Right lobe of liver (tissue), 4 donors: ENCODE measurements around the gene ASCC1.

ENCODE experiments used
- CTCF ChIP-seq, 4 donors: fragments of 200-600 bp in 3 of 4; fragments of 450-650 bp in 1 of 4; IDR thresholded peaks; one replicate each; pipeline versions ENCODE4 v1.5.1 to v1.8.0; 2016 to 2022; ENCODE audit warnings: antibody characterized with exemption in 4 of 4, mild to moderate bottlenecking in 2 of 4
- POLR2A ChIP-seq: fragments of 450-650 bp; IDR thresholded peaks from one replicate; pipeline ENCODE4 v1.6.1; 2017; ENCODE audit warnings: antibody characterized with exemption, mild to moderate bottlenecking
- donor health status: DM: no; HTN: no; CAD: no.
- donor health status: DM: no; HTN: no; CAD: no.
- donor health status: DM: no; HTN: yes; CAD: no.

- TF ChIP-seq CTCF (IDR thresholded peaks at IDR 0.05) = no peak
- no peak for TF ChIP-seq POLR2A
These were observed 45.1 kb upstream of the ASCC1 start for GRCh38 chr10:72260976-72261783.
